Measurements from ENCODE around the gene TCEA3. TPM values are rescaled to one million over a fixed set of nuclear protein-coding genes. Genes with fewer than 3 reads are reported as not detected.

TCEA3 gene
- total and polyA plus RNA-seq, 7 donors: 26.9 to 222 (median 66.2) TPM

DNA sequence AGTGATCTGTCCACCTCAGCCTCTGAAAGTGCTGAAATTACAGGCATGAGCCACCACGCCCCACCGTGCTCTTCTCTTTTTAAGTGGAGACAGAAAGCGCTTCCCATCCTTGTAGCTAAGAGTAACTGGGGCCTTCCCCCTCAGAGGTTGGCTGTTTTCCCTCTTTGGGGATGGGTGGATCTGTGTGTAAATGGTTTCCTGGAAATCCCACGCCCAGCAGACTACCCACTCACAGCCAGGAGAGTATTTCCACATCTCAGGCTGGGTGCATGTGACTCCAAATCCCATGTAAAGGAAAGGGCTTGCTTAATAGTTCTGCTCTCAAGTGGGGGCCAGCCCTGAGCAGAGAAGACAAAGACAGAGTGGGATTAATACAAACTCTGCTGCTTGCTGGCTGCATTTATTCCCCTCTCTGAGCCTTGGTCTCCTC is 19.6 kb upstream of the TCEA3 start:
- Histone ChIP-seq H3K9me3 (no peaks in the 10 kb centered on the region), H3K27me3 (no peaks in the 10 kb centered on the region), H3K4me1 (no peaks in the 10 kb centered on the region), H3K27ac (peak overlapping the region; percentile 43 to 57 (median 50)), H3K36me3 (peaks cover 0 to 31% (median 11%) of the 10 kb centered on the region in 4 donors), H3K4me3 (no peak overlapping the region)
- intact Hi-C loops (cut with DNase I): no loop called here
- DNase-seq: peak; percentile 95
- 69 to 71% methylated on average over 4 of the region's 4 CpGs for WGBS, 2 donors
- TF ChIP-seq, protein P1, sequence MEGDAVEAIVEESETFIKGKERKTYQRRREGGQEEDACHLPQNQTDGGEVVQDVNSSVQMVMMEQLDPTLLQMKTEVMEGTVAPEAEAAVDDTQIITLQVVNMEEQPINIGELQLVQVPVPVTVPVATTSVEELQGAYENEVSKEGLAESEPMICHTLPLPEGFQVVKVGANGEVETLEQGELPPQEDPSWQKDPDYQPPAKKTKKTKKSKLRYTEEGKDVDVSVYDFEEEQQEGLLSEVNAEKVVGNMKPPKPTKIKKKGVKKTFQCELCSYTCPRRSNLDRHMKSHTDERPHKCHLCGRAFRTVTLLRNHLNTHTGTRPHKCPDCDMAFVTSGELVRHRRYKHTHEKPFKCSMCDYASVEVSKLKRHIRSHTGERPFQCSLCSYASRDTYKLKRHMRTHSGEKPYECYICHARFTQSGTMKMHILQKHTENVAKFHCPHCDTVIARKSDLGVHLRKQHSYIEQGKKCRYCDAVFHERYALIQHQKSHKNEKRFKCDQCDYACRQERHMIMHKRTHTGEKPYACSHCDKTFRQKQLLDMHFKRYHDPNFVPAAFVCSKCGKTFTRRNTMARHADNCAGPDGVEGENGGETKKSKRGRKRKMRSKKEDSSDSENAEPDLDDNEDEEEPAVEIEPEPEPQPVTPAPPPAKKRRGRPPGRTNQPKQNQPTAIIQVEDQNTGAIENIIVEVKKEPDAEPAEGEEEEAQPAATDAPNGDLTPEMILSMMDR (IDR thresholded peaks at IDR 0.05): no peak
- TF ChIP-seq POLR2AphosphoS5 (IDR thresholded peaks at IDR 0.05) (peak in 3 of 4 donors; percentile 45 to 79 (median 47)), EP300 (IDR thresholded peaks at IDR 0.05) (peak in 1 of 4 donors; percentile 27)

- no peaks in the 10 kb centered on the region for H3K4me1 ChIP-seq
- peaks cover 0 to 38% (median 14%) of the 10 kb centered on the region in 4 donors for H3K36me3 ChIP-seq
- no peak for DNase-seq
- no peak overlapping the region for H3K4me3 ChIP-seq
- 84 to 86% methylated on average over 3 of the region's 3 CpGs for WGBS, 2 donors
- intact Hi-C loops (cut with DNase I): no loop called here
- TF ChIP-seq EP300 (IDR thresholded peaks at IDR 0.05): no peak
- no peak for TF ChIP-seq POLR2AphosphoS5 (IDR thresholded peaks at IDR 0.05)
- TF ChIP-seq POLR2A (IDR thresholded peaks at IDR 0.05): no peak
- TF ChIP-seq, protein P1 (IDR thresholded peaks at IDR 0.05): no peak
- no peaks in the 10 kb centered on the region for H3K9me3 ChIP-seq
- no peaks in the 10 kb centered on the region for H3K27me3 ChIP-seq
- H3K27ac ChIP-seq: no peak overlapping the region
These were observed 18.2 kb upstream of the TCEA3 start for GRCh38 chr1:23442751-23443150.

DNA sequence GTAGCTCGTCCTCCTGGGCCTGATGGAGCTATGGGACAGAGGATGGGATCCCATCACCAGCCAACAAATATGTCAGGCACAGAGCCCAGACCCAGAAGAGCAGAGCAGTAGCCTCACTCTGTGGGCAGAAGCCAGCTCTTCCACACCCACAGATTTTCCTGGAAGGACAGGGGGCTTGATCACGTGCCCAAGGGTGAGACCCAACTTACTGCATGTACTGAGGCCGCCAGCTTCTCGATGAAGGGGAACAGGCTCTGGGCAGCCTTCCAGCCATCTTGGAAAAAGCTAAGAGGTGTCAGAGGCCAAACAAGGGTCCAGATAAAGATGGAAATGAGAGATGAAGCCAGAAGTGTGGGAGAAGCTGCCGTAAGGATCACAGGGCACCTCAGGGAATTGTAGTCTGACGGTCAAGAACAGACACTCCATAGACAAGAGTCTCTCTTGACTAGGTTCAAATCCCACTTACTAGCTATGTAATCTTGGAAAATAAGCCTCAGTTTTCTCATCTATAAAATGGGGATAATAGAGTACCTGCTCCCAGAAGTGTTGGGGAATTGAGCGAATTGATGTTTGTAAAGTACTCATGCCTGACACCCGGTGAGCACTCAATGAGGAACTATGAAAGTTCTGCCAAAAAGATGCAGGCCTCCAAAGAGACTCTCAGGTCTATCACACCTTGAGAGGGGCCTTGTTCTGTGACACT is 17.0 kb upstream of the TCEA3 start:
- no peak for DNase-seq
- Histone ChIP-seq H3K4me1 (no peaks in the 10 kb centered on the region), H3K27me3 (no peaks in the 10 kb centered on the region), H3K9me3 (no peaks in the 10 kb centered on the region), H3K27ac (no peak overlapping the region), H3K36me3 (peaks cover 0 to 44% (median 18%) of the 10 kb centered on the region in 4 donors), H3K4me3 (no peak overlapping the region)
- WGBS, 2 donors: 91 to 94% methylated on average over 8 of the region's 8 CpGs
- intact Hi-C loops (cut with DNase I): no loop called here
- no peak for TF ChIP-seq EP300 (IDR thresholded peaks at IDR 0.05)
- TF ChIP-seq, protein P1 (IDR thresholded peaks at IDR 0.05): no peak

DNA sequence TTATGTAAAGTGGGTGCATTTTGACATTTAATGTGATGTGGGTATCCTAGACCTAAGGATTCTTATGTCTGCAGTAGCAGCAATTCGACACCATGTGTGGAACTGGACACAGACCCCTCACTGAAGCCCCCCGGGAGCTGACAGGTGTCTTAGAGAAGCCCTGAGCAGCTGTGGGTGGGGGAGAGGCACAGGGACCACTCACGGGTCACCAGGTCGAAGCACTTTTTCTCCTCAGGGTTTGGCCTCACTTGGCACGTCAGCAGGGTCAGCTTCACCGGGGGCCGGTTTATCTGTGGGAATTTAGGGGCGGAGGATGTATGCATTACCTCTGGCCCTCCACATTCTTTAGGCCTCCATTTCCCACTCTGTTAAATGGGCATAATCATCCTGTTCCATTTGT is 14.0 kb upstream of the TCEA3 start:
- Histone ChIP-seq H3K27ac (no peak overlapping the region), H3K4me3 (no peak overlapping the region), H3K36me3 (peaks cover 5 to 67% (median 36%) of the 10 kb centered on the region in 4 donors), H3K9me3 (no peaks in the 10 kb centered on the region), H3K27me3 (no peaks in the 10 kb centered on the region), H3K4me1 (no peaks in the 10 kb centered on the region)
- intact Hi-C loops (cut with DNase I): no loop called here
- TF ChIP-seq POLR2A (IDR thresholded peaks at IDR 0.05) (no peak), POLR2AphosphoS5 (IDR thresholded peaks at IDR 0.05) (no peak), EP300 (IDR thresholded peaks at IDR 0.05) (no peak)
- TF ChIP-seq, protein P1 (IDR thresholded peaks at IDR 0.05): no peak
- no peak for DNase-seq
- WGBS, 2 donors: 94 to 95% methylated on average over 8 of the region's 8 CpGs

DNA sequence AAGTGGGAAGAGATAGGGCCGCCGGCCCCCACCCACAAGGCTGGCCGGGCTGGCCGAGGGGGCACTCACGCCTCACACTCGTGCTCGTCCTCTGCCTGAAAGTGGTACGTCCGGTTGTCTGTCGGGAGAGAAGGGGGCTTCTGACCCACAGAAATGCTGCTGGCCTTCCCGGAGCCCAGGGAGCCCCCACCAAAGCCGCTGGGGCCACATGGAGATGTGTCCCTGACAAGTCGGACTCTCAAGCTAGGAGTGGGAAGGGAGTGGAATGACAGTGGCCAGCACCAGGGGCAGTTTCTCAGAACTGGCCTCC is 12.8 kb upstream of the TCEA3 start:
- Histone ChIP-seq H3K27ac (no peak overlapping the region), H3K36me3 (peaks cover 5 to 77% (median 43%) of the 10 kb centered on the region in 4 donors), H3K9me3 (no peaks in the 10 kb centered on the region), H3K4me1 (no peaks in the 10 kb centered on the region), H3K27me3 (no peaks in the 10 kb centered on the region), H3K4me3 (no peak overlapping the region)
- intact Hi-C loops (cut with DNase I): no loop called here
- DNase-seq: no peak
- no peak for TF ChIP-seq EP300 (IDR thresholded peaks at IDR 0.05)
- TF ChIP-seq, protein P1 (IDR thresholded peaks at IDR 0.05): no peak
- TF ChIP-seq POLR2AphosphoS5 (IDR thresholded peaks at IDR 0.05): no peak
- TF ChIP-seq POLR2A (IDR thresholded peaks at IDR 0.05): no peak
- 90 to 91% methylated on average over 13 of the region's 13 CpGs for WGBS, 2 donors

Data from sigmoid colon (tissue), 7 donors.